Activated naive CD8-positive, alpha-beta T cell treated with anti-CD3 and anti-CD28 coated beads, Interleukin-2, amount 10 ng/mL, durations not matched to agents 7 days and 5 days (primary cell): ENCODE results near the gene MICAL3. TPM values are rescaled to one million over a fixed set of nuclear protein-coding genes. Genes with fewer than 3 reads are reported as not detected.

Experiments
- ATAC-seq: fragments of 150-1000 bp; cut with Tn5 transposase; one replicate; pipeline ENCODE4 v1.10.0; 2021; ENCODE audit warnings: low read depth, moderate library complexity
- POLR2A ChIA-PET: fragments of 350-600 bp; sonication (Branson Sonifier 250); formaldehyde crosslinking; loops from one replicate; lab custom pipeline; 2021; ENCODE audit warnings: antibody characterized with exemption; lab: Charles Lee
- DNase-seq: peaks from one replicate; pipeline ENCODE4 v3.0.0; 2021
- H3K27ac Mint-ChIP-seq: one replicate; pipeline ENCODE4 v1.8.0; 2022; ENCODE audit warnings: mild to moderate bottlenecking, mixed read lengths
- H3K27me3 Mint-ChIP-seq: one replicate; pipeline ENCODE4 v1.8.0; 2022; ENCODE audit warnings: mild to moderate bottlenecking, moderate library complexity, mixed read lengths
- H3K36me3 Mint-ChIP-seq: one replicate; pipeline ENCODE4 v1.8.0; 2021; ENCODE audit warnings: mild to moderate bottlenecking, mixed read lengths
- H3K4me1 Mint-ChIP-seq: one replicate; pipeline ENCODE4 v1.8.0; 2021; ENCODE audit warnings: mixed read lengths
- H3K4me3 Mint-ChIP-seq: one replicate; pipeline ENCODE4 v1.8.0; 2022; ENCODE audit warnings: mild to moderate bottlenecking, moderate library complexity, mixed read lengths
- H3K9me3 Mint-ChIP-seq: one replicate; pipeline ENCODE4 v1.8.0; 2021; ENCODE audit warnings: mixed read lengths
- total RNA-seq, 2 experiments: library from RNA; stranded (reverse); gene quantifications; one replicate each; pipeline ENCODE4 v1.2.3, GENCODE V29; 2021

The MICAL3 gene
- total RNA-seq, 2 experiments from 2014 or later: 35.7 to 36.8 TPM

- POLR2A ChIA-PET: no interaction called here
Measured at GRCh38 chr22:17807086-17807485, 217.3 kb downstream of the MICAL3 start.

GRCh38 chr22:17806437-17806836, 217.9 kb downstream of the MICAL3 start:
- Mint-ChIP-seq H3K27ac (no peak overlapping the region), H3K36me3 (peaks cover 3% of the 10 kb centered on the region), H3K27me3 (no peaks in the 10 kb centered on the region), H3K9me3 (no peaks in the 10 kb centered on the region), H3K4me3 (no peak overlapping the region), H3K4me1 (peaks cover 1% of the 10 kb centered on the region)
- DNase-seq (no peak), ATAC-seq (no peak)
- POLR2A ChIA-PET: interaction anchor here (0.5 to 0.6 kb wide), 2 partner anchors 42 to 204 kb away, joined by 3 read pairs; no protein-coding TSS in a partner anchor

More at GRCh38 chr22:17807086-17807485, 217.3 kb downstream of the MICAL3 start:
- H3K4me1 Mint-ChIP-seq: peaks cover 1% of the 10 kb centered on the region
- ATAC-seq (no peak), DNase-seq (no peak)
- no peak overlapping the region for H3K4me3 Mint-ChIP-seq
- no peak overlapping the region for H3K27ac Mint-ChIP-seq
- H3K36me3 Mint-ChIP-seq: peaks cover 3% of the 10 kb centered on the region
- H3K9me3 Mint-ChIP-seq: no peaks in the 10 kb centered on the region
- no peaks in the 10 kb centered on the region for H3K27me3 Mint-ChIP-seq

- Mint-ChIP-seq H3K36me3 (peaks cover 3% of the 10 kb centered on the region), H3K27ac (no peak overlapping the region), H3K4me3 (no peak overlapping the region), H3K9me3 (no peaks in the 10 kb centered on the region), H3K27me3 (no peaks in the 10 kb centered on the region), H3K4me1 (peaks cover 1% of the 10 kb centered on the region)
- DNase-seq (no peak), ATAC-seq (no peak)
- POLR2A ChIA-PET: no interaction called here
Measured at GRCh38 chr22:17804331-17805080, 219.9 kb downstream of the MICAL3 start.

- ATAC-seq (no peak), DNase-seq (no peak)
- Mint-ChIP-seq H3K27me3 (no peaks in the 10 kb centered on the region), H3K4me3 (no peak overlapping the region), H3K36me3 (peaks cover 3% of the 10 kb centered on the region), H3K27ac (no peak overlapping the region), H3K4me1 (peaks cover 1% of the 10 kb centered on the region), H3K9me3 (no peaks in the 10 kb centered on the region)
- POLR2A ChIA-PET: no interaction called here
Measured at GRCh38 chr22:17803609-17804270, 220.6 kb downstream of the MICAL3 start.

GRCh38 chr22:17802822-17803221, 221.5 kb downstream of the MICAL3 start:
- ATAC-seq: no peak

GRCh38 chr22:17802411-17802810, 221.9 kb downstream of the MICAL3 start:
- DNase-seq (no peak), ATAC-seq (no peak)
- H3K36me3 Mint-ChIP-seq: no peaks in the 10 kb centered on the region
- POLR2A ChIA-PET: no interaction called here
- no peaks in the 10 kb centered on the region for H3K27me3 Mint-ChIP-seq
- H3K9me3 Mint-ChIP-seq: no peaks in the 10 kb centered on the region
- H3K27ac Mint-ChIP-seq: no peak overlapping the region
- no peak overlapping the region for H3K4me3 Mint-ChIP-seq
- H3K4me1 Mint-ChIP-seq: peaks cover 6% of the 10 kb centered on the region

More at GRCh38 chr22:17802822-17803221, 221.5 kb downstream of the MICAL3 start:
- H3K9me3 Mint-ChIP-seq: no peaks in the 10 kb centered on the region
- H3K27me3 Mint-ChIP-seq: no peaks in the 10 kb centered on the region
- no peak overlapping the region for H3K27ac Mint-ChIP-seq
- no peak overlapping the region for H3K4me3 Mint-ChIP-seq
- no peak for DNase-seq
- peaks cover 3% of the 10 kb centered on the region for H3K36me3 Mint-ChIP-seq
- POLR2A ChIA-PET: no interaction called here
- H3K4me1 Mint-ChIP-seq: peaks cover 6% of the 10 kb centered on the region

GRCh38 chr22:17797721-17798559, 226.4 kb downstream of the MICAL3 start:
- H3K9me3 Mint-ChIP-seq: no peaks in the 10 kb centered on the region
- H3K27ac Mint-ChIP-seq: no peak overlapping the region
- no peak for DNase-seq
- ATAC-seq: peak; percentile 36
- H3K4me3 Mint-ChIP-seq: no peak overlapping the region
- peaks cover 6% of the 10 kb centered on the region for H3K4me1 Mint-ChIP-seq
- no peaks in the 10 kb centered on the region for H3K36me3 Mint-ChIP-seq
- no peaks in the 10 kb centered on the region for H3K27me3 Mint-ChIP-seq
- POLR2A ChIA-PET: interaction anchor here (0.7 kb wide), 2 partner anchors 9 to 626 kb away, joined by 3 to 5 read pairs; no protein-coding TSS in a partner anchor

GRCh38 chr22:17796695-17797094, 227.7 kb downstream of the MICAL3 start:
- no peak for ATAC-seq
- H3K4me1 Mint-ChIP-seq: peaks cover 4% of the 10 kb centered on the region
- H3K36me3 Mint-ChIP-seq: no peaks in the 10 kb centered on the region
- no peak for DNase-seq
- H3K4me3 Mint-ChIP-seq: no peak overlapping the region
- H3K9me3 Mint-ChIP-seq: no peaks in the 10 kb centered on the region
- no peaks in the 10 kb centered on the region for H3K27me3 Mint-ChIP-seq
- no peak overlapping the region for H3K27ac Mint-ChIP-seq
- POLR2A ChIA-PET: no interaction called here

GRCh38 chr22:17795661-17796548, 228.5 kb downstream of the MICAL3 start:
- H3K36me3 Mint-ChIP-seq: no peaks in the 10 kb centered on the region
- H3K4me3 Mint-ChIP-seq: no peak overlapping the region
- H3K27me3 Mint-ChIP-seq: no peaks in the 10 kb centered on the region
- no peak overlapping the region for H3K27ac Mint-ChIP-seq
- ATAC-seq (no peak), DNase-seq (no peak)
- no peaks in the 10 kb centered on the region for H3K9me3 Mint-ChIP-seq
- peaks cover 4% of the 10 kb centered on the region for H3K4me1 Mint-ChIP-seq
- POLR2A ChIA-PET: no interaction called here

GRCh38 chr22:17794726-17795542, 229.4 kb downstream of the MICAL3 start:
- DNase-seq: no peak
- H3K27ac Mint-ChIP-seq: no peak overlapping the region
- no peaks in the 10 kb centered on the region for H3K36me3 Mint-ChIP-seq
- H3K4me1 Mint-ChIP-seq: peaks cover 4% of the 10 kb centered on the region
- no peak for ATAC-seq
- H3K27me3 Mint-ChIP-seq: no peaks in the 10 kb centered on the region
- POLR2A ChIA-PET: no interaction called here
- H3K4me3 Mint-ChIP-seq: no peak overlapping the region
- no peaks in the 10 kb centered on the region for H3K9me3 Mint-ChIP-seq

- no peak overlapping the region for H3K4me3 Mint-ChIP-seq
- H3K4me1 Mint-ChIP-seq: peaks cover under 1% of the 10 kb centered on the region
- no peaks in the 10 kb centered on the region for H3K36me3 Mint-ChIP-seq
- no peaks in the 10 kb centered on the region for H3K9me3 Mint-ChIP-seq
- H3K27me3 Mint-ChIP-seq: no peaks in the 10 kb centered on the region
- ATAC-seq: no peak
- no peak overlapping the region for H3K27ac Mint-ChIP-seq
- POLR2A ChIA-PET: no interaction called here
- DNase-seq: no peak
Measured at GRCh38 chr22:17792854-17793434, 231.4 kb downstream of the MICAL3 start.

GRCh38 chr22:17792299-17792698, 232.1 kb downstream of the MICAL3 start:
- H3K4me1 Mint-ChIP-seq: no peaks in the 10 kb centered on the region
- H3K27me3 Mint-ChIP-seq: no peaks in the 10 kb centered on the region
- H3K4me3 Mint-ChIP-seq: no peak overlapping the region
- POLR2A ChIA-PET: no interaction called here
- H3K9me3 Mint-ChIP-seq: no peaks in the 10 kb centered on the region
- H3K36me3 Mint-ChIP-seq: no peaks in the 10 kb centered on the region
- ATAC-seq: no peak
- no peak overlapping the region for H3K27ac Mint-ChIP-seq
- DNase-seq: no peak
